Mucosa of descending colon (tissue), 3 donors: ENCODE results near the gene TEX9. TPM values are rescaled to one million over a fixed set of nuclear protein-coding genes. Genes with fewer than 3 reads are reported as not detected.

Source experiments
- ATAC-seq: fragments of 200-7000 bp; cut with Tn5 transposase; one replicate; pipeline ENCODE4 v1.9.1; 2020; ENCODE audit warnings: mild to moderate bottlenecking, moderate library complexity
- DNase-seq, 3 donors: peaks; one replicate each; pipeline ENCODE4 v3.0.0-alpha.2; 2020
- H3K36me3 ChIP-seq: fragments of 200-600 bp; one replicate; pipeline ENCODE4 v1.8.0; 2021; ENCODE audit warnings: low read depth, mild to moderate bottlenecking
- H3K4me1 ChIP-seq: fragments of 200-600 bp; one replicate; pipeline ENCODE4 v1.8.0; 2021; ENCODE audit warnings: low read depth, mild to moderate bottlenecking
- H3K4me3 ChIP-seq: fragments of 200-600 bp; one replicate; pipeline ENCODE4 v1.8.0; 2021; ENCODE audit warnings: mild to moderate bottlenecking
- H3K9me3 ChIP-seq: fragments of 200-600 bp; one replicate; pipeline ENCODE4 v1.8.0; 2021; ENCODE audit warnings: mild to moderate bottlenecking
- intact Hi-C, 2 donors: fragments of 100-400 bp; cut with DNase I in 1 of 2; cut with micrococcal nuclease in 1 of 2; formaldehyde crosslinking; loops; one replicate each; pipeline versions ENCODE4 v1.11.0 to v1.11.1; 2022; cut with DNase I, micrococcal nuclease
- total RNA-seq, 3 donors: library from RNA; stranded (reverse); fragmentation: NEBNext Ultra II Directional in 2 of 3; extraction: Animal tissue kit (Norgen Biotek cat#: 25700) in 2 of 3; gene quantifications; one replicate each; pipeline versions ENCODE4 v1.2.1 to v1.2.4, GENCODE V29; 2021 to 2023
- TF ChIP-seq, protein P1 (sequence below): fragments of 200-600 bp; IDR thresholded peaks from one replicate; pipeline ENCODE4 v1.8.0; 2022; ENCODE audit warnings: antibody characterized with exemption, mild to moderate bottlenecking
- donor health status: DM: no; HTN: no; CAD: no; lungs with moderate emphysema.
- donor health status: DM: no; HTN: no; CAD: no.
- donor health status: DM: no; HTN: yes; CAD: no.

The TEX9 gene
- total RNA-seq, 3 donors from 2014 or later = 5.7 to 10.6 (median 7.8) TPM

DNA sequence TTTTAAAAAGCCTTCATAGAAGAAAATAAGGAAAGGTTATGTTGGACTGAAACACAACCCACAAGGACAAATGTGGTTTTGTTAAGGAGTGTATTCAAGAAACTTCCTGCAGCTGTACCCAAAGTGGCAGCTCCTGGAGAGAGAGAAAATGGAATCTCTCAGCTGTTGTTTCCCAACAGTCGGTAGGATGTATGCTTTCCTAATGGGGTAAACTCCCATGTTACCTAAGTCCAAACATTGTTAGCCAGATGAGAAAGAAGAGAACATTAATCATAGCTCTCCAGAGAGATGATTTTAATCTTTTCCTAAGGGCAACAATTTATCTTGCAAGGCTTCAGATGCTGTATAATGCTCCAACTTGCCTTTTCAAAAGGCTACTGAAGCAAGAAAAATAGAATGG lies 22.6 kb upstream of the TEX9 start:
- ATAC-seq = no peak
- no peak for DNase-seq
- H3K9me3 ChIP-seq = no peaks in the 10 kb centered on the region
- intact Hi-C loops = no loop called here
- no peak overlapping the region for H3K4me3 ChIP-seq
- TF ChIP-seq, protein P1, sequence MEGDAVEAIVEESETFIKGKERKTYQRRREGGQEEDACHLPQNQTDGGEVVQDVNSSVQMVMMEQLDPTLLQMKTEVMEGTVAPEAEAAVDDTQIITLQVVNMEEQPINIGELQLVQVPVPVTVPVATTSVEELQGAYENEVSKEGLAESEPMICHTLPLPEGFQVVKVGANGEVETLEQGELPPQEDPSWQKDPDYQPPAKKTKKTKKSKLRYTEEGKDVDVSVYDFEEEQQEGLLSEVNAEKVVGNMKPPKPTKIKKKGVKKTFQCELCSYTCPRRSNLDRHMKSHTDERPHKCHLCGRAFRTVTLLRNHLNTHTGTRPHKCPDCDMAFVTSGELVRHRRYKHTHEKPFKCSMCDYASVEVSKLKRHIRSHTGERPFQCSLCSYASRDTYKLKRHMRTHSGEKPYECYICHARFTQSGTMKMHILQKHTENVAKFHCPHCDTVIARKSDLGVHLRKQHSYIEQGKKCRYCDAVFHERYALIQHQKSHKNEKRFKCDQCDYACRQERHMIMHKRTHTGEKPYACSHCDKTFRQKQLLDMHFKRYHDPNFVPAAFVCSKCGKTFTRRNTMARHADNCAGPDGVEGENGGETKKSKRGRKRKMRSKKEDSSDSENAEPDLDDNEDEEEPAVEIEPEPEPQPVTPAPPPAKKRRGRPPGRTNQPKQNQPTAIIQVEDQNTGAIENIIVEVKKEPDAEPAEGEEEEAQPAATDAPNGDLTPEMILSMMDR = no peak
- H3K4me1 ChIP-seq = no peaks in the 10 kb centered on the region
- H3K36me3 ChIP-seq = no peaks in the 10 kb centered on the region

DNA sequence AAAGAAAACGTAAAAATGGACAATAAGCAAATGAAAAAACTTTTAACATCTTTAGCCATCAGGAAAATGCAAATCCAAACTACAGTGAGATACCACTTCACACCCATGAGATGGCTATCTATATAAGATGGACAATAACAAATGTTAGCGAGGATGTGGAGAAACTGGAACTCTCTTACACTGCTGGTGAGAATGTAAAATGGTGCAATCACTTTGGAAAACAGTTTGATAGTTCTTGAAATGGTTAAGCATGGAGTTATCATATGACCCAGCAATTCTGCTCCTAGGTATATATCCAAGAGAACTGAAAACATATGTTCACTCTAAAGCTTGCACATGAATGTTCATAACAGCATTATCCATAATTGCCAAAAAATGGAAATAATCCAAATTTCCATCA lies 21.3 kb upstream of the TEX9 start:
- no peak for ATAC-seq
- no peak overlapping the region for H3K4me3 ChIP-seq
- TF ChIP-seq, protein P1 = no peak
- H3K4me1 ChIP-seq = no peaks in the 10 kb centered on the region
- no peaks in the 10 kb centered on the region for H3K36me3 ChIP-seq
- intact Hi-C loops = no loop called here
- no peaks in the 10 kb centered on the region for H3K9me3 ChIP-seq
- DNase-seq = no peak

DNA sequence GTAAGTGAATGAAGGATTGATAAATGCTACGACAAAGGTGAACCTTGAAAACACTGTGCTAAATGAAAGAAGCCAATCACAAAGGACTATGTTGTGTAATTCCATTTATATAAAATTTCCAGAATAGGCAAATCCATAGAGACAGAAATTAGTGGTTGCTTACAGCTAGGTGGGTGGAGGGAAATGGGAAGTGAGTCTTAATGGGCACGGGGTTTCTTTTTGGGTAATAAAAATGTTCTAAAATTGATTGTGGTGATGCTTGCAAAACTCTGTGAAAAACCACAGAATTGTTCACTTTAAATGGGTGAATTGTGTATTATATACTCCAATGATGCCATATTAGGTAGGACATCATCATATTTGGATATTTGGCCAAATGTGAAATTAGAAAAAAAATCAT lies 20.9 kb upstream of the TEX9 start:
- Histone ChIP-seq H3K36me3 (no peaks in the 10 kb centered on the region), H3K4me1 (no peaks in the 10 kb centered on the region), H3K4me3 (no peak overlapping the region), H3K9me3 (no peaks in the 10 kb centered on the region)
- TF ChIP-seq, protein P1 = no peak
- DNase-seq (no peak), ATAC-seq (no peak)
- intact Hi-C loops = no loop called here

DNA sequence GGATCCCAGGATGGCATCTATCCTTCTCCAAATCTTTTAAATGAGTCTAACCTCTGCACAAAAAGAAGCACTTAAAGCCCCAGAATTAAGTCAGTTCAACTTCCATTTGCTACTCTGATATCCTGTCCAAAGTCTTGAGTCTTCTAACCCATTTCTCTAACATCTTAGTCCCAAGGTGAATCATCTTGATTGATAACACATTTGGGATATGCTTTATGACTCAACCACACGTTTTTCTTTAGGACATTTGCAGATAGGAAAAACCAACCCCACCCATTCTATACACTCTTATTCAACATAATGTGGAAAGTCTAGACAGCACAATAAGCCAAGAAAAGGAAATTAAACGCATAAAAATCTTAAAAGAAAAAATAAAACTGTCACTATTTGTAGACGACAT lies 18.8 kb upstream of the TEX9 start:
- no peaks in the 10 kb centered on the region for H3K36me3 ChIP-seq
- TF ChIP-seq, protein P1 = no peak
- no peaks in the 10 kb centered on the region for H3K4me1 ChIP-seq
- intact Hi-C loops = no loop called here
- ATAC-seq (no peak), DNase-seq (no peak)
- no peaks in the 10 kb centered on the region for H3K9me3 ChIP-seq
- H3K4me3 ChIP-seq = no peak overlapping the region

DNA sequence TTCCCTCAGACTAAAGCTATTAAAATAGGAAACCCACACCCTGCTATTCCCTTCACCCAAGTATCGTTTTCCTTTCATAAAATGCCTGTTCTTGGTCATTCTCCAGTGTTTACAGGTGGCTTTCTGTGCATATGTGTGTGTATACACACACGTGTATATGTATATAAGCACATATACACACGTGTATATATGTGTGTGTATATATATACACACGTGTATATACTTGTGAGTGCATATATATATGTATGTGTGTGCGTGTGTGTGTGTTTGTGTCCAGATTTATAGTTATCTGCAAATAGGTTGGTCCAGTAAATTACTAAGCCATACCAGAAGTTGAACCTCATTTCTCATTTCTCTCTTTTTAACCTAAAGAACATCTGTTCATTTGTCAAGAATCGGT lies 15.7 kb upstream of the TEX9 start:
- TF ChIP-seq, protein P1 = no peak
- no peak for ATAC-seq
- no peaks in the 10 kb centered on the region for H3K4me1 ChIP-seq

DNA sequence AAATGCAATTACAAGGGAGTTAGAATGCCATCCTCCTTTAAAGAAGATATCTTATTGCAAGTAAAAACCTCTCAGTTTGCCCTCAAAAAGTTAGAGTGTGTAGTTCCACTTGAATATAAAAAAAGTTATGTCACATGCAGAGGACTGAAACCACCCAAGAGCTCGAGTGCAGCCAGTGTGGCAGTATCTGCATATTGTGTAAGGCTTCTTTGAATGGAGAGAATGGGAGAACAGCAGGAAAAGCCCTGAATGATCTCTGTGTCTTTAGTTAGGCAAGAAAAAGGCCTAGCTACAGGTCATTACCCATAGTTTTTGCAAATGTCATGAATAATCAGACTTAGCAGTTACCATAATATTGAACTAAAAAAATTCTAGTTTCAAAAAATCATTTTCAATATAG lies 13.9 kb upstream of the TEX9 start:
- intact Hi-C loops = no loop called here
- Histone ChIP-seq H3K4me1 (no peaks in the 10 kb centered on the region), H3K4me3 (no peak overlapping the region), H3K9me3 (no peaks in the 10 kb centered on the region), H3K36me3 (no peaks in the 10 kb centered on the region)
- DNase-seq (no peak), ATAC-seq (no peak)
- TF ChIP-seq, protein P1 = no peak

More for the DNA sequence above, 15.7 kb upstream of the TEX9 start:
- no peaks in the 10 kb centered on the region for H3K9me3 ChIP-seq
- no peak overlapping the region for H3K4me3 ChIP-seq
- DNase-seq = no peak
- no peaks in the 10 kb centered on the region for H3K36me3 ChIP-seq
- intact Hi-C loops = no loop called here
